Neural crest cell (in vitro differentiated cells): Measurements from ENCODE around the gene LARP1B. TPM values are rescaled to one million over a fixed set of nuclear protein-coding genes. Genes with fewer than 3 reads are reported as not detected.
"Not testable (repeated sequence)": the region's sequence is repeated elsewhere in the genome, so short reads cannot be mapped to it uniquely, and the experiment has no call there.

Experiments used
- DNase-seq: peaks from one replicate; pipeline ENCODE4 v3.0.0; 2021; ENCODE audit warnings: low read depth, mixed read lengths, low spot score
- H3K27ac Mint-ChIP-seq: one replicate; pipeline ENCODE4 v1.8.0; 2021; ENCODE audit warnings: mild to moderate bottlenecking, mixed read lengths; ENCODE audit not compliant: unreplicated experiment
- H3K27me3 Mint-ChIP-seq: 2 replicates; pipeline ENCODE4 v1.8.0; 2021; ENCODE audit warnings: low read depth, mild to moderate bottlenecking, mixed read lengths
- H3K36me3 Mint-ChIP-seq: 2 replicates; pipeline ENCODE4 v1.8.0; 2021; ENCODE audit warnings: low read depth, mild to moderate bottlenecking, mixed read lengths
- H3K4me1 Mint-ChIP-seq: 2 replicates; pipeline ENCODE4 v1.8.0; 2021; ENCODE audit warnings: mixed read lengths
- H3K4me3 Mint-ChIP-seq: one replicate; pipeline ENCODE4 v1.8.0; 2021; ENCODE audit warnings: mild to moderate bottlenecking, mixed read lengths
- H3K9me3 Mint-ChIP-seq: 2 replicates; pipeline ENCODE4 v1.8.0; 2021; ENCODE audit warnings: mixed read lengths
- CTCF ChIP-seq: fragments of 200-600 bp; sonication (generic); conservative IDR thresholded peaks from 2 replicates; pipeline ENCODE4 v1.5.0; 2021; ENCODE audit warnings: antibody characterized with exemption, mild to moderate bottlenecking
- total RNA-seq: library from RNA; stranded (reverse); gene quantifications from 2 replicates; pipeline ENCODE4 v1.2.1, GENCODE V29; 2021

Gene LARP1B
- total RNA-seq, 1 donor from 2014 or later, result 15.6 TPM

GRCh38 chr4:128247906-128248305, 186.8 kb downstream of the LARP1B start:
- no peaks in the 10 kb centered on the region for H3K4me1 Mint-ChIP-seq
- DNase-seq, result no peak
- peaks cover 6% of the 10 kb centered on the region for H3K9me3 Mint-ChIP-seq
- H3K36me3 Mint-ChIP-seq, result peaks cover 18% of the 10 kb centered on the region
- TF ChIP-seq CTCF, result no peak
- no peak overlapping the region for H3K4me3 Mint-ChIP-seq
- no peaks in the 10 kb centered on the region for H3K27me3 Mint-ChIP-seq
- H3K27ac Mint-ChIP-seq, result no peak overlapping the region

- no peaks in the 10 kb centered on the region for H3K27me3 Mint-ChIP-seq
- H3K9me3 Mint-ChIP-seq, result peaks cover 6% of the 10 kb centered on the region
- H3K4me3 Mint-ChIP-seq, result no peak overlapping the region
- TF ChIP-seq CTCF, result no peak
- no peak for DNase-seq
- peaks cover 22% of the 10 kb centered on the region for H3K36me3 Mint-ChIP-seq
- H3K4me1 Mint-ChIP-seq, result no peaks in the 10 kb centered on the region
- H3K27ac Mint-ChIP-seq, result no peak overlapping the region
Measured at GRCh38 chr4:128249787-128250668, 188.9 kb downstream of the LARP1B start.

- Mint-ChIP-seq H3K4me1 (no peaks in the 10 kb centered on the region), H3K27ac (no peak overlapping the region)
- no peak for TF ChIP-seq CTCF
Measured at GRCh38 chr4:128255906-128256305, 194.8 kb downstream of the LARP1B start.

GRCh38 chr4:128256539-128256938, 195.4 kb downstream of the LARP1B start:
- H3K27me3 Mint-ChIP-seq, result no peaks in the 10 kb centered on the region
- DNase-seq, result no peak
- peaks cover 2% of the 10 kb centered on the region for H3K9me3 Mint-ChIP-seq
- H3K27ac Mint-ChIP-seq, result no peak overlapping the region
- TF ChIP-seq CTCF, result no peak
- peaks cover 9% of the 10 kb centered on the region for H3K36me3 Mint-ChIP-seq
- no peaks in the 10 kb centered on the region for H3K4me1 Mint-ChIP-seq
- no peak overlapping the region for H3K4me3 Mint-ChIP-seq

More at GRCh38 chr4:128255906-128256305, 194.8 kb downstream of the LARP1B start:
- Mint-ChIP-seq H3K36me3 (peaks cover 9% of the 10 kb centered on the region), H3K9me3 (peaks cover 2% of the 10 kb centered on the region), H3K27me3 (no peaks in the 10 kb centered on the region), H3K4me3 (no peak overlapping the region)
- DNase-seq, result no peak

DNA sequence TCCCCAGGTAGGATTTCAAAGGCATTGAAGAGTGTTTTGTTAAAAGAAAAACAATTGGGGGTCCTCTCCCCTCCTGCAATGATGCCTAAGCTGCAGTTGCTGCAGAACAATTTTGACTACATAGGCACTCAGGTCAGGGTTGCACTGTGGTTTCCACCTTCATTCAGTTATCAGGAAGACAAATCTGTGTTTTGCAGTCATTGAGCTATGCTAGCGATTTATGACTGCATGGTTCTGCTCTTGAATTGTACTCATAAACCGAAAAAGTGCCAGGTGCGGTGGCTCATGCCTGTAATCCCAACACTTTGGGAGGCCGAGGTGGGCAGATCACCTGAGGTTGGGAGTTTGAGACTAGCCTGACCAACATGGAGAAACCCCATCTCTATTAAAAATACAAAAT, 197.1 kb downstream of the LARP1B start:
- H3K4me3 Mint-ChIP-seq, H3K4me1 Mint-ChIP-seq, H3K36me3 Mint-ChIP-seq, H3K9me3 Mint-ChIP-seq, DNase-seq, H3K27me3 Mint-ChIP-seq, H3K27ac Mint-ChIP-seq: not testable (repeated sequence)

DNA sequence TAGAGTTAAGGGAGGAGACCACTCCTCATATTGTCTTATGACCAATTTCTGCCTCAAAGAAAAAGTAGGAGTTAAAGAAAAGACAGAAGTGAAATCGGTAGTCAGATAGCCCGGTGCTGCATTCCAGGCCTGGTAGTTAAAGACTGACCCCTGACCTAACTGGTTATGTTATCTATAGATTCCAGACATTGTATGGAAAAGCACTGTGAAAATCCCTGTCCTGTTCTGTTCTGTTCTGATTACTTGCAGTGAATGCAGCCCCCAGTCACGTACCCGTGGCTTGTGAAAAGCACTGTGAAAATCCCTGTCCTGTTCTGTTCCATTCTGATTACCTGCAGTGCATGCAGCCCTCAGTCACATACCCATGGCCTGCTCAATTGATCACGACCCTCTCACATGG, 198.8 kb downstream of the LARP1B start:
- not testable (repeated sequence) for H3K4me1 Mint-ChIP-seq, DNase-seq, H3K36me3 Mint-ChIP-seq, H3K27ac Mint-ChIP-seq, H3K27me3 Mint-ChIP-seq, H3K4me3 Mint-ChIP-seq, H3K9me3 Mint-ChIP-seq

Other genes with a start within 250 kb of the LARP1B start
- 49.6 and 54.4 TPM in 2 replicates for gene PLK4, start 180.4 kb upstream of the LARP1B start, total RNA-seq
- gene MFSD8, start 96.1 kb upstream of the LARP1B start, total RNA-seq, result 17.8 and 19.4 TPM in 2 replicates
- gene ABHD18, start 95.9 kb upstream of the LARP1B start, total RNA-seq, result 10.3 and 10.5 TPM in 2 replicates
- gene PGRMC2, start 226.5 kb downstream of the LARP1B start, total RNA-seq, result 50.0 and 51.2 TPM in 2 replicates